SK-N-SH treated with all-trans-retinoic acid at 6 μM for 48 hours (cell line): ENCODE measurements around the gene TCERG1.

ENCODE experiments used
- ATAC-seq: fragments of 200-7000 bp; cut with Tn5 transposase; 3 replicates; pipeline ENCODE4 v1.9.1; 2020; ENCODE audit warnings: mild to moderate bottlenecking, moderate library complexity
- ARNTL ChIP-seq: fragments of 450-650 bp; formaldehyde crosslinking; IDR thresholded peaks from 2 replicates; pipeline ENCODE4 v1.5.0; 2020; ENCODE audit warnings: low read depth, mild to moderate bottlenecking, moderate library complexity, borderline replicate concordance
- BACH2 ChIP-seq: fragments of 250-450 bp; sonication (Bioruptor Pico); IDR thresholded peaks from 2 replicates; pipeline ENCODE4 v1.9.0; 2021; ENCODE audit warnings: mild to moderate bottlenecking, borderline replicate concordance
- CREB5 ChIP-seq: fragments of 250-450 bp; sonication (Bioruptor Pico); IDR thresholded peaks from 2 replicates; pipeline ENCODE4 v1.5.1; 2020; ENCODE audit warnings: low read depth, mild to moderate bottlenecking, moderate library complexity
- CSDC2 ChIP-seq: fragments of 250-450 bp; sonication (Bioruptor Pico); IDR thresholded peaks from 2 replicates; pipeline ENCODE4 v1.5.0; 2020; ENCODE audit warnings: mild to moderate bottlenecking, moderate library complexity
- CSRNP3 ChIP-seq: fragments of 250-450 bp; sonication (Bioruptor Pico); IDR thresholded peaks from 2 replicates; pipeline ENCODE4 v1.5.1; 2021; ENCODE audit warnings: mild to moderate bottlenecking, moderate library complexity
- ESRRG ChIP-seq: fragments of 250-450 bp; sonication (Bioruptor Pico); IDR thresholded peaks from 2 replicates; pipeline ENCODE4 v1.6.1; 2021; ENCODE audit warnings: mild to moderate bottlenecking
- ISL1 ChIP-seq: fragments of 250-450 bp; sonication (Bioruptor Pico); IDR thresholded peaks from 2 replicates; pipeline ENCODE4 v2.1.2; 2022; ENCODE audit warnings: mild to moderate bottlenecking, moderate library complexity
- PATZ1 ChIP-seq: fragments of 250-450 bp; sonication (Bioruptor Pico); IDR thresholded peaks from 2 replicates; pipeline ENCODE4 v1.8.0; 2020; ENCODE audit warnings: mild to moderate bottlenecking, moderate library complexity, borderline replicate concordance
- POU6F1 ChIP-seq: fragments of 250-450 bp; sonication (Bioruptor Pico); IDR thresholded peaks from 2 replicates; pipeline ENCODE4 v1.8.0; 2021; ENCODE audit warnings: low read depth, mild to moderate bottlenecking, moderate library complexity, borderline replicate concordance
- PPARA ChIP-seq: fragments of 250-450 bp; sonication (Bioruptor Pico); IDR thresholded peaks from 2 replicates; pipeline ENCODE4 v1.5.0; 2020; ENCODE audit warnings: mild to moderate bottlenecking, borderline replicate concordance
- RARB ChIP-seq: fragments of 250-450 bp; sonication (Bioruptor Pico); IDR thresholded peaks from 2 replicates; pipeline ENCODE4 v1.8.0; 2021; ENCODE audit warnings: mild to moderate bottlenecking, moderate library complexity
- SNAI2 ChIP-seq: fragments of 250-450 bp; sonication (Bioruptor Pico); IDR thresholded peaks from 2 replicates; pipeline ENCODE4 v1.5.0; 2020; ENCODE audit warnings: mild to moderate bottlenecking, moderate library complexity
- TCF4 ChIP-seq: fragments of 250-450 bp; sonication (Bioruptor Pico); IDR thresholded peaks from 2 replicates; pipeline ENCODE4 v1.8.0; 2021; ENCODE audit warnings: mild to moderate bottlenecking, moderate library complexity, borderline replicate concordance
- TOX ChIP-seq: fragments of 250-450 bp; sonication (Bioruptor Pico); IDR thresholded peaks from 2 replicates; pipeline ENCODE4 v1.8.0; 2021; ENCODE audit warnings: mild to moderate bottlenecking, moderate library complexity, borderline replicate concordance
- ZC3H10 ChIP-seq: fragments of 250-450 bp; sonication (Bioruptor Pico); IDR thresholded peaks from 2 replicates; pipeline ENCODE4 v1.5.1; 2021; ENCODE audit warnings: mild to moderate bottlenecking, moderate library complexity
- ZFP3 ChIP-seq: fragments of 250-450 bp; sonication (Bioruptor Pico); IDR thresholded peaks from 2 replicates; pipeline ENCODE4 v1.5.0; 2020; ENCODE audit warnings: mild to moderate bottlenecking, moderate library complexity
- ZFP30 ChIP-seq: fragments of 450-650 bp; formaldehyde crosslinking; IDR thresholded peaks from 2 replicates; pipeline ENCODE4 v1.5.0; 2022; ENCODE audit warnings: mild to moderate bottlenecking, moderate library complexity
- ZNF70 ChIP-seq: fragments of 450-650 bp; formaldehyde crosslinking; IDR thresholded peaks from 2 replicates; pipeline ENCODE4 v1.5.0; 2020; ENCODE audit warnings: mild to moderate bottlenecking, moderate library complexity
- ZNF8 ChIP-seq: fragments of 450-650 bp; formaldehyde crosslinking; IDR thresholded peaks from 2 replicates; pipeline ENCODE4 v1.5.0; 2020; ENCODE audit warnings: mild to moderate bottlenecking, moderate library complexity

Gene TCERG1

GRCh38 chr5:146523698-146524097 is 76.6 kb downstream of the TCERG1 start:
- TF ChIP-seq CSRNP3 (CRISPR knock-in tag) (no peak), TCF4 (no peak), ZFP3 (no peak), ZNF70 (CRISPR knock-in tag) (no peak), ISL1 (CRISPR knock-in tag) (no peak), BACH2 (CRISPR knock-in tag) (no peak), POU6F1 (CRISPR knock-in tag) (no peak), RARB (CRISPR knock-in tag) (no peak), ZFP30 (CRISPR knock-in tag) (no peak), ZNF8 (no peak), ARNTL (CRISPR knock-in tag) (no peak), TOX (CRISPR knock-in tag) (no peak), CSDC2 (CRISPR knock-in tag) (no peak), ESRRG (CRISPR knock-in tag) (no peak)
- no peak for ATAC-seq

GRCh38 chr5:146527785-146528184 is 80.7 kb downstream of the TCERG1 start:
- no peak for TF ChIP-seq RARB (CRISPR knock-in tag)
- TF ChIP-seq PPARA, result no peak
- no peak for TF ChIP-seq POU6F1 (CRISPR knock-in tag)
- no peak for TF ChIP-seq ZC3H10 (CRISPR knock-in tag)
- TF ChIP-seq TOX (CRISPR knock-in tag), result no peak
- TF ChIP-seq SNAI2, result no peak
- no peak for TF ChIP-seq ISL1 (CRISPR knock-in tag)
- no peak for ATAC-seq

- no peak for ATAC-seq
- TF ChIP-seq CSRNP3 (CRISPR knock-in tag), result no peak
- TF ChIP-seq ZFP3, result no peak
- TF ChIP-seq TCF4, result no peak
- no peak for TF ChIP-seq PPARA
- TF ChIP-seq BACH2 (CRISPR knock-in tag), result no peak
- TF ChIP-seq CREB5 (CRISPR knock-in tag), result no peak
- TF ChIP-seq ARNTL (CRISPR knock-in tag), result no peak
- no peak for TF ChIP-seq ZNF8
- no peak for TF ChIP-seq PATZ1 (CRISPR knock-in tag)
- no peak for TF ChIP-seq ZC3H10 (CRISPR knock-in tag)
- TF ChIP-seq CSDC2 (CRISPR knock-in tag), result no peak
- TF ChIP-seq POU6F1 (CRISPR knock-in tag), result no peak
- no peak for TF ChIP-seq RARB (CRISPR knock-in tag)
Measured at GRCh38 chr5:146528236-146528635, 81.1 kb downstream of the TCERG1 start.
